Measurements from ENCODE around the gene LDLRAD3. TPM values are rescaled to one million over a fixed set of nuclear protein-coding genes. Genes with fewer than 3 reads are reported as not detected.

LDLRAD3 gene, protein sequence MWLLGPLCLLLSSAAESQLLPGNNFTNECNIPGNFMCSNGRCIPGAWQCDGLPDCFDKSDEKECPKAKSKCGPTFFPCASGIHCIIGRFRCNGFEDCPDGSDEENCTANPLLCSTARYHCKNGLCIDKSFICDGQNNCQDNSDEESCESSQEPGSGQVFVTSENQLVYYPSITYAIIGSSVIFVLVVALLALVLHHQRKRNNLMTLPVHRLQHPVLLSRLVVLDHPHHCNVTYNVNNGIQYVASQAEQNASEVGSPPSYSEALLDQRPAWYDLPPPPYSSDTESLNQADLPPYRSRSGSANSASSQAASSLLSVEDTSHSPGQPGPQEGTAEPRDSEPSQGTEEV
- 0.79 TPM in 1 of 2 replicates, not detected in the other for total RNA-seq (2014; rRNA removed; shearing (Covaris generic); ENCODE audit: low replicate concordance)

DNA sequence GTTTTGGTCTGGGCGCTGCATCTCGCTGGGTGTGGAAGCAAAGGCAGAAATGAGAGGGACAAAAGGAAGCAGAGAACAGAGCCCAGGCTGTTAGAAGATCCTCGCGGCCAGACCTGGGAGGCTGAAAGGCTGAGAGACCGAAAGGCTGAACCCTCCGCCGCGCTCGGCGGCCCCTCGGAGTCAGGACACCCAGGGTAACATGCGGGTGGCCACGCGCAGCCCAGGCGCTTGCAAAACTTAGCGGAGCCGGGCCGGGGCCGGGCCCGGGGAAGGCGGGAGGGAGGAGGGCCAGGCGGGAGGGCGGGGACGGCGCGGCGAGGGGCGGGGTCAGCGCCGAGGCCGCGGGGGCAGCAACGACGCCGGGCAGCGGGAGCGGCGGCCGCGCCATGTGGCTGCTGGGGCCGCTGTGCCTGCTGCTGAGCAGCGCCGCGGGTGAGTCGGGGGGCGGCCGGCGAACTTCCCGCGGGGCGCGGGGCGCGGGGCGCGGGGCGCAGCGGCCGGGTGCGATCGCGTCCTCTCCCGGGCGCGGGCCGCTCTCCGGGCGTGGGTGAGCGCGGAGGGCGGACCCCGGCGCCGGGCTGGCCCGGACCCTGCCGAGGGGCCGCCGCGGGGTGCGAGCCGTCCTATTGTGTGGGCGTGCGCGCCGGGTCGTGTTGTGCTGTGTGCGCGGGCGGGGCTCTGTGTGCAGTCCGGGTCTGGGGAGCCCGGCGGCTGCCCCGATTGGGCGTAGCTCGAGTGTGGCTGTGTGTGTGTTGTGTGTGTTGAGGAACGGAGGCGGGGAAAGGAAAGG lies at the start of gene LDLRAD3:
LDLRAD3 (plus strand) TSS at position 350 of the 790 bp plus-strand sequence; CDS start at position 387, 37 bp downstream.
- no peak within 1 kb of the TSS for H3K4me2 ChIP-seq (ENCODE audit: low read depth, low read length, poor library complexity, severe bottlenecking)
- H2AFZ ChIP-seq (ENCODE audit: low read length): no peak within 1 kb of the TSS
- no peak within 1 kb of the TSS for H3K4me3 ChIP-seq (ENCODE audit: low read length)
- no peaks in the 10 kb centered on the region for H3K36me3 ChIP-seq (ENCODE audit: insufficient read depth, low read length)
- H4K20me1 ChIP-seq (ENCODE audit: insufficient read depth, low read depth, low read length): no peaks in the 10 kb centered on the region
- no peaks in the 10 kb centered on the region for H3K79me2 ChIP-seq (ENCODE audit: low read length)
- DNase-seq: no peak
- no peak within 1 kb of the TSS for H3K9ac ChIP-seq (ENCODE audit: low read length)
- H3K4me1 ChIP-seq (ENCODE audit: low read length): no peaks in the 10 kb centered on the region
- H3K9me3 ChIP-seq (ENCODE audit: low read length): no peaks in the 10 kb centered on the region
- H3K27me3 ChIP-seq (ENCODE audit: low read length): no peaks in the 10 kb centered on the region
- H3K9me2 ChIP-seq (replicated peaks; ENCODE audit: insufficient read depth, low read length): no peaks in the 10 kb centered on the region
- no peak within 1 kb of the TSS for H3K27ac ChIP-seq (ENCODE audit: low read length)

DNA sequence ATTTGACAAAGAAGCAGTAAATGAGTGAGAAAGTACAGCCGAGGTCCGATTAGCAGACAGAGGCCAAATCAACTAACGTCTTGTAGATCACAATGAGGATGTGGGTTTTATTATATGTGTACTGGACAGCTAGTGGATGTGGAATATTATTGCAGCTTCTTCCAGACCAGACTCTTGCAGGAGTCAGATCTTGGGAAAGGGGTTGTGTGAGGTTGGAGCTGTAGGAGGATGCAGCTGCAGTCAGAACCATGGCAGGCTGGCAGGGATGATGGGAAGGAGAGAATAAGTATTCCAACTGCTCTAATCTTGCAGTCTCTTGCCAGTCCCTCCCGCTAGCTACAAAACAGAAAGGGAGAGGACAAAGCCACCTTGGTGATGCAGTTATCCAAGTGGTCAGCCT lies 46.8 kb upstream of the LDLRAD3 start:
- Histone ChIP-seq H3K4me1 (ENCODE audit: low read length) (no peaks in the 10 kb centered on the region), H3K27ac (ENCODE audit: low read length) (no peak overlapping the region), H3K79me2 (ENCODE audit: low read length) (no peaks in the 10 kb centered on the region), H3K9me3 (ENCODE audit: low read length) (peaks cover 2% of the 10 kb centered on the region; the same call in 1 of the 2 replicates), H3K36me3 (ENCODE audit: insufficient read depth, low read length) (no peaks in the 10 kb centered on the region), H3K4me2 (ENCODE audit: low read depth, low read length, poor library complexity, severe bottlenecking) (no peak overlapping the region), H3K9me2 (replicated peaks; ENCODE audit: insufficient read depth, low read length) (no peaks in the 10 kb centered on the region), H3K9ac (ENCODE audit: low read length) (no peak overlapping the region), H4K20me1 (ENCODE audit: insufficient read depth, low read depth, low read length) (no peaks in the 10 kb centered on the region), H3K4me3 (ENCODE audit: low read length) (no peak overlapping the region), H2AFZ (ENCODE audit: low read length) (no peak overlapping the region), H3K27me3 (ENCODE audit: low read length) (0 out of 2 replicates have a peak, but pooled peaks cover 3% of the 10 kb centered on the region)
- DNase-seq: no peak

DNA sequence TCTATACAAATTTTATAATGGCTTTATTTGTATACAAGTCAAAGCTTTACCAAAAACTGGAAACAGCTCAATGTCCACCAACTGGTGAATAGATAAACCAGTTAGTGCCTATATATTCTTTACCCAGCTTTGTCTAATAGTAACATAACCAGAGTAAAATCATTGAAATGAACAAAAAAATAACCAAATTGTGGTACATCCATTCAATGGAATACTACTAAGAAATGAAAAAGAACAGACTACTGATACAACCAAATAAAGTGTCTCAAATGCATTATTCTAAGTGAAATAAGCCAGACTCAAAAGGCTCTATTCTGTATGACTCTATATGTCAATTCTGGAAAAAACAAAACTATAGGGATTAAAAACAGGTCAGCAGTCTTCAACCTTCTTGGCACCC lies 40.9 kb upstream of the LDLRAD3 start:
- no peak overlapping the region for H3K4me3 ChIP-seq (ENCODE audit: low read length)
- peaks cover 11% of the 10 kb centered on the region for H3K9me3 ChIP-seq (ENCODE audit: low read length)
- no peaks in the 10 kb centered on the region for H3K9me2 ChIP-seq (replicated peaks; ENCODE audit: insufficient read depth, low read length)
- no peaks in the 10 kb centered on the region for H4K20me1 ChIP-seq (ENCODE audit: insufficient read depth, low read depth, low read length)
- H3K4me2 ChIP-seq (ENCODE audit: low read depth, low read length, poor library complexity, severe bottlenecking): no peak overlapping the region
- no peak for DNase-seq
- H3K9ac ChIP-seq (ENCODE audit: low read length): no peak overlapping the region
- H2AFZ ChIP-seq (ENCODE audit: low read length): no peak overlapping the region
- no peak overlapping the region for H3K27ac ChIP-seq (ENCODE audit: low read length)
- H3K36me3 ChIP-seq (ENCODE audit: insufficient read depth, low read length): no peaks in the 10 kb centered on the region
- 0 out of 2 replicates have a peak, but pooled peaks cover 2% of the 10 kb centered on the region for H3K27me3 ChIP-seq (ENCODE audit: low read length)
- H3K79me2 ChIP-seq (ENCODE audit: low read length): no peaks in the 10 kb centered on the region
- no peaks in the 10 kb centered on the region for H3K4me1 ChIP-seq (ENCODE audit: low read length)

DNA sequence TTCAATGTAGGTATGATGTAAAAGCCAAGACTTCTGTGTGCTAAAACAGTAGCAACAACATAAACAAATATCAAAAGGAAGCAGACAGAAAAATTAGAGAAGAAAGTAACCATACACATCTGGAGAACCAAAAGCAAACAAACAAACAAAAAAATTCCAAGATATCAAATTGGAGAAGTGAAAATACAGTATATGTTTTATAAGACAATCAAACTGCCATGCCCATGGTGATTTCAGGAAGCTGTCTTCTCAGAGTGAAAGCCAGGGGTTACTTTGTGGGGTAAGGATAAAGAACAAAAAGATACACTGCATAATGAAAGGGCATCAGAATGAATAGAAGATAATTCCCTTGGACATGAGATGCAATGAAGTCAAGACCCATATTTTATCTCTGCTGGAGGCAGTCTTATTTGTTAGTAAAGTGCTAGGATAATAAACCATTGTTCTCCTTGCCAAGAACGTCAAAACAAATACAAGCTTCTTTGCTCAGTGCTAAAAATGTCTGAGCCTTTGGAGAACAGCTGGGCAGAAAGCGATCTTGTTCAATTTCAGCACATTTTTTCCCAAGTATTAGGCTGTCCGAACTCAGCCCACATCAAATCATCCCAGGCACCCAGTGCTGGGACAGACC lies 38.1 kb upstream of the LDLRAD3 start:
- Histone ChIP-seq H3K4me2 (ENCODE audit: low read depth, low read length, poor library complexity, severe bottlenecking) (no peak overlapping the region), H3K9ac (ENCODE audit: low read length) (no peak overlapping the region), H4K20me1 (ENCODE audit: insufficient read depth, low read depth, low read length) (no peaks in the 10 kb centered on the region), H2AFZ (ENCODE audit: low read length) (no peak overlapping the region), H3K27me3 (ENCODE audit: low read length) (0 out of 2 replicates have a peak, but pooled peaks cover 2% of the 10 kb centered on the region), H3K27ac (ENCODE audit: low read length) (no peak overlapping the region), H3K36me3 (ENCODE audit: insufficient read depth, low read length) (no peaks in the 10 kb centered on the region), H3K79me2 (ENCODE audit: low read length) (no peaks in the 10 kb centered on the region), H3K4me1 (ENCODE audit: low read length) (no peaks in the 10 kb centered on the region), H3K4me3 (ENCODE audit: low read length) (no peak overlapping the region), H3K9me3 (ENCODE audit: low read length) (peaks cover 11% of the 10 kb centered on the region), H3K9me2 (replicated peaks; ENCODE audit: insufficient read depth, low read length) (no peaks in the 10 kb centered on the region)
- no peak for DNase-seq

DNA sequence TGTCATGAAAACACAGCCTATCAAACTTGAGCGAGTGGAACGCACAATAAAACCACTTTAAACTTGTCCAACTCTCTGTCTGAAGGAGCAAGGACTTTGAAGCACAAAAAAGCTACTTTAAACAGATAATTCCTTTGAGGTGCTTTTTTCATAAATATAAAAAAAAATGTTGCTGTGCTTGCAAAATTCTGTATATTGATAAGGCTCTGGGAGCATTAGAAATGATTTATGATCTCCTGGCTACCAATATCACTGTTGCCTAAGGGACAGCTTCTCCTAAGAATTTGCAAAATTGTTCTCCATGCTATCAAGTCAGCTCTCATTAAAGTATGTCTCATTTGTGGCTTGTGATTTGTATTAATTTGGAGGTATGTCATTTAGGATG lies 37.6 kb upstream of the LDLRAD3 start:
- H3K9ac ChIP-seq (ENCODE audit: low read length): no peak overlapping the region
- no peak for DNase-seq
- H3K4me3 ChIP-seq (ENCODE audit: low read length): no peak overlapping the region
- no peaks in the 10 kb centered on the region for H3K4me1 ChIP-seq (ENCODE audit: low read length)
- no peaks in the 10 kb centered on the region for H3K9me2 ChIP-seq (replicated peaks; ENCODE audit: insufficient read depth, low read length)
- H3K79me2 ChIP-seq (ENCODE audit: low read length): no peaks in the 10 kb centered on the region
- H3K27ac ChIP-seq (ENCODE audit: low read length): no peak overlapping the region
- no peak overlapping the region for H2AFZ ChIP-seq (ENCODE audit: low read length)
- no peaks in the 10 kb centered on the region for H3K36me3 ChIP-seq (ENCODE audit: insufficient read depth, low read length)
- H3K9me3 ChIP-seq (ENCODE audit: low read length): peaks cover 11% of the 10 kb centered on the region
- no peak overlapping the region for H3K4me2 ChIP-seq (ENCODE audit: low read depth, low read length, poor library complexity, severe bottlenecking)
- H3K27me3 ChIP-seq (ENCODE audit: low read length): 0 out of 2 replicates have a peak, but pooled peaks cover 2% of the 10 kb centered on the region
- H4K20me1 ChIP-seq (ENCODE audit: insufficient read depth, low read depth, low read length): no peaks in the 10 kb centered on the region

DNA sequence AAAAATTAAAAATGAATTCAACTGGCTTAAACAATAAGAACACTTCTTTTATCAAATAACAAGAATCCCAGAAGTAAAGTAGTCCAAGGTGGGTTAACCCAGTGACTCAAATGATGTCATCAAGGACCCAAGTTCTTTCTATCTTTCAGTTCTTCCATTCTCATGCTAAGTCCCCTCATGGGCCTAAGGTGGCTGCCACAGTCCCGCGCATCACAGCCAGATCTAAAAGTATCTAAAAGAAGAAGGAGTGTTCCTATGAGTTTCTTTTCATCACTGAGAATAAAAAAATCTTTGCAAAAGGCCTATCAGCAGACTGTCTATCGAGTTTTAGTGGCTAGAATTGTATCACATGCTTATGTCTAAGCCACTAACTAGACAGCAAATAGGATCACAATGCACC lies 37.2 kb upstream of the LDLRAD3 start:
- no peak overlapping the region for H3K27ac ChIP-seq (ENCODE audit: low read length)
- no peak overlapping the region for H3K4me2 ChIP-seq (ENCODE audit: low read depth, low read length, poor library complexity, severe bottlenecking)

DNA sequence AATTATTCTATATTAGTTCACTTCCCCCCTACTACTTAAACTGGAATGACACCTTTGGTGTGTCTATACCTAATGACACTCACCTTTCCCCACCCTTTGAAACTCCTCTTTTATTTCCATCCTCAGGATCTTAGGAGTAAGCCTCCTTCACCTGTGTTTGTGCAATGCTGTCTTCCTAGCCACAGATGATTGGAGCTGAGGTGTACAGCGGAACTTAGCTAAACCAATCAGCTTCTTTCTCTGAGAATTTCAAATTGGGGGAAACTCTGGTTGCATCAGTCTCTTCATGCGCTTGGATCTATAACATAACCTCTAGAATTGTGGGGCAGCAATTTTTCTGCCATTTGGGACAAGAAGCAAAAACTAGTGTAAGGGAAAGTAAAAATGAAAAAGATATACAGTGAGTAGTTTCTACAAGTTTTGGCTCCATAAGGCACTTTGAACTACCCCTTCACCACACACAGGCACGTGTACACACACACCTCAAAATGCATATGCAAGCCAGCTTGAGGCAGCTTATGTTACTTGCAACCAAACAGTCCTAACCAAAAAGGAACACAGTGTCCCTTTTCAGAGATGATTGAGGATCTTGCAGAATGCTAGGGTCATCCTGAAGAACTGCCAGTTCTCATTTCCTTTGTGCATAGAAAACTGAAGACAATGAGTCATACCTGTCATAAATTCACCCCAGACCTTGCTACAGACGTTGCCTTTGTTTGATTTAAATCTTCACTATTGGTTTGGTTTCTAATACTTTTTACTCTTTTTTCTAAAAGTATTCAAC lies 36.0 kb upstream of the LDLRAD3 start:
- Histone ChIP-seq H3K79me2 (ENCODE audit: low read length) (no peaks in the 10 kb centered on the region), H2AFZ (ENCODE audit: low read length) (no peak overlapping the region), H3K4me3 (ENCODE audit: low read length) (no peak overlapping the region), H3K4me1 (ENCODE audit: low read length) (no peaks in the 10 kb centered on the region), H4K20me1 (ENCODE audit: insufficient read depth, low read depth, low read length) (no peaks in the 10 kb centered on the region), H3K9me3 (ENCODE audit: low read length) (peaks cover 5% of the 10 kb centered on the region), H3K36me3 (ENCODE audit: insufficient read depth, low read length) (no peaks in the 10 kb centered on the region), H3K4me2 (ENCODE audit: low read depth, low read length, poor library complexity, severe bottlenecking) (no peak overlapping the region), H3K27me3 (ENCODE audit: low read length) (0 out of 2 replicates have a peak, but pooled peaks cover 2% of the 10 kb centered on the region), H3K27ac (ENCODE audit: low read length) (no peak overlapping the region), H3K9ac (ENCODE audit: low read length) (no peak overlapping the region), H3K9me2 (replicated peaks; ENCODE audit: insufficient read depth, low read length) (no peaks in the 10 kb centered on the region)
- no peak for DNase-seq

More for the DNA sequence above, 37.2 kb upstream of the LDLRAD3 start:
- no peak overlapping the region for H3K9ac ChIP-seq (ENCODE audit: low read length)
- no peaks in the 10 kb centered on the region for H3K4me1 ChIP-seq (ENCODE audit: low read length)
- H2AFZ ChIP-seq (ENCODE audit: low read length): no peak overlapping the region
- H3K27me3 ChIP-seq (ENCODE audit: low read length): 0 out of 2 replicates have a peak, but pooled peaks cover 2% of the 10 kb centered on the region
- H3K9me2 ChIP-seq (replicated peaks; ENCODE audit: insufficient read depth, low read length): no peaks in the 10 kb centered on the region
- no peak for DNase-seq
- peaks cover 11% of the 10 kb centered on the region for H3K9me3 ChIP-seq (ENCODE audit: low read length)
- no peaks in the 10 kb centered on the region for H3K79me2 ChIP-seq (ENCODE audit: low read length)
- H3K36me3 ChIP-seq (ENCODE audit: insufficient read depth, low read length): no peaks in the 10 kb centered on the region
- no peak overlapping the region for H3K4me3 ChIP-seq (ENCODE audit: low read length)
- no peaks in the 10 kb centered on the region for H4K20me1 ChIP-seq (ENCODE audit: insufficient read depth, low read depth, low read length)

Data from Karpas-422 (cell line).